Retinal pigment epithelial cell (primary cell): ENCODE results near the gene GSTO2.

Experiments used
- DNase-seq: peaks from one replicate; pipeline ENCODE4 v3.0.0-alpha.2; 2010; ENCODE audit warnings: low read depth
- H3K4me3 ChIP-seq: 2 replicates; pipeline ENCODE4 v1.5.1; 2011; ENCODE audit warnings: mild to moderate bottlenecking, low read length, control low read depth, moderate library complexity
- CTCF ChIP-seq: conservative IDR thresholded peaks from 2 replicates; pipeline ENCODE4 v1.5.1; 2011; ENCODE audit warnings: low read depth, low read length, control low read depth, inconsistent platforms

Gene GSTO2

GRCh38 chr10:104259456-104259855 is 9.5 kb upstream of the GSTO2 start:
- no peak overlapping the region for H3K4me3 ChIP-seq

GRCh38 chr10:104259999-104260774 is 8.8 kb upstream of the GSTO2 start:
- TF ChIP-seq CTCF: no peak
- H3K4me3 ChIP-seq: no peak overlapping the region
- no peak for DNase-seq

More at GRCh38 chr10:104259456-104259855, 9.5 kb upstream of the GSTO2 start:
- TF ChIP-seq CTCF: no peak
- DNase-seq: no peak

- DNase-seq: no peak
- no peak overlapping the region for H3K4me3 ChIP-seq
- no peak for TF ChIP-seq CTCF
Measured at GRCh38 chr10:104260775-104261115, 8.2 kb upstream of the GSTO2 start.

- no peak for TF ChIP-seq CTCF
- no peak overlapping the region for H3K4me3 ChIP-seq
- DNase-seq: no peak
Measured at GRCh38 chr10:104262055-104262454, 6.9 kb upstream of the GSTO2 start.

- no peak overlapping the region for H3K4me3 ChIP-seq
- DNase-seq: no peak
- no peak for TF ChIP-seq CTCF
Measured at GRCh38 chr10:104264783-104265182, 4.2 kb upstream of the GSTO2 start.

GRCh38 chr10:104267721-104268404 is 1.1 kb upstream of the GSTO2 start:
- TF ChIP-seq CTCF: no peak
- no peak for DNase-seq
- peak overlapping the region; percentile 91 for H3K4me3 ChIP-seq

- DNase-seq: no peak
- TF ChIP-seq CTCF: no peak
Measured at GRCh38 chr10:104268405-104268712, 625 bp upstream of the GSTO2 start.

More at GRCh38 chr10:104268405-104268712, 625 bp upstream of the GSTO2 start:
- peak overlapping the region; percentile 91 for H3K4me3 ChIP-seq
